ENCODE results near the gene ADAM12. TPM values are rescaled to one million over a fixed set of nuclear protein-coding genes. Genes with fewer than 3 reads are reported as not detected.

ADAM12 gene
- total RNA-seq, 3 donors from 2014 or later (not counting 1 experiment from before 2014, with no cell fraction given) = 1.6 to 1.9 (median 1.8) TPM

DNA sequence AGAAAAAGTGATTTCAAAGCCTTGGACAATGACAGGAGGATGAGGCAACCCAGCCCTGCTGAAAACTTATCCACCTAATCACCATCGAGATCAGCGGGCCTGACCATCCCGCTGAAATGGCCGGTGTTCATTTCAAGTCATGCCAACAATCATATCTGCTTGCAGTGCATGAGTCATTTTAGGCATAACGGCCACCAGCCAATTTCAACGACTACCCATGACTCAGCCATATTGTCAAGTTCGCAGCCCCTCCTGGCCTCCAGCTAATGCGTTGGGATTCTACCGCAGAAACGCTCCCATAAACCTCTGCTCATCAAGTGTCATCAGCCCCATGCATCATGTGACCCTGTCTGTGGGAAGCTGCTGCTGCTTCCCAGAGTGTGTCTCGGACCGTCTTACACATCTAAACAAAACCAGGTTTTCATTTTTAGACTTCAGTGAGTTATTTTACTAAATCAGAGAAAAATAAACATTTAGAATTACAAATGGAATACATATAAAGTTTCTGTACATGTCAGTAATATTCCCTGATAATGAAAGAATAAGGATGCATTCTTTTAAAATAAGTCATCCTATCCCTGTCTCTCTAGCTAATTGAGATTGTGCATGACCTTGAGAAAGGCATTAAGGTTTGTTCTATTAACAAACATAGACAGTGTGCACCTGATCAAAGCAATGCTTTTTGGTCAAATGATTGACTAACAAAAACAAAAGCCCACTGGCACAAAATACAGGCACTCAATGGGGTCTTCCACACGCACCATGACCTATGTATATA is 188.9 kb downstream of the ADAM12 start:
- intact Hi-C loops (cut with micrococcal nuclease) = no loop called here
- H3K36me3 ChIP-seq (ENCODE audit: control insufficient read depth, insufficient read depth, low read length) = no peaks in the 10 kb centered on the region
- H3K9me3 Mint-ChIP-seq = no peaks in the 10 kb centered on the region
- H3K4me1 ChIP-seq (ENCODE audit: control insufficient read depth, insufficient read depth, low read length) = no peaks in the 10 kb centered on the region
- H3K4me1 Mint-ChIP-seq = no peaks in the 10 kb centered on the region
- no peak overlapping the region for H3K27ac ChIP-seq (ENCODE audit: low read length)
- no peaks in the 10 kb centered on the region for H3K9me3 ChIP-seq (ENCODE audit: control insufficient read depth, insufficient read depth, low read length)
- H3K27me3 ChIP-seq (ENCODE audit: control insufficient read depth, insufficient read depth, low read length) = no peaks in the 10 kb centered on the region
- peaks cover 10 to 12% of the 10 kb centered on the region in 2 donors for H3K27me3 Mint-ChIP-seq (ENCODE audit: low read depth in 2 of 2)
- H3K36me3 Mint-ChIP-seq = no peaks in the 10 kb centered on the region
- no peak overlapping the region for H3K4me3 ChIP-seq (ENCODE audit: low read length)
- 95% methylated on average over 11 of the region's 13 CpGs for WGBS (ENCODE audit: insufficient coverage)
- ATAC-seq (no peak), DNase-seq (no peak)
- TF ChIP-seq CTCF (IDR thresholded peaks at IDR 0.05) = no peak
- H3K4me3 Mint-ChIP-seq = no peak overlapping the region
- no peak overlapping the region for H3K27ac Mint-ChIP-seq

DNA sequence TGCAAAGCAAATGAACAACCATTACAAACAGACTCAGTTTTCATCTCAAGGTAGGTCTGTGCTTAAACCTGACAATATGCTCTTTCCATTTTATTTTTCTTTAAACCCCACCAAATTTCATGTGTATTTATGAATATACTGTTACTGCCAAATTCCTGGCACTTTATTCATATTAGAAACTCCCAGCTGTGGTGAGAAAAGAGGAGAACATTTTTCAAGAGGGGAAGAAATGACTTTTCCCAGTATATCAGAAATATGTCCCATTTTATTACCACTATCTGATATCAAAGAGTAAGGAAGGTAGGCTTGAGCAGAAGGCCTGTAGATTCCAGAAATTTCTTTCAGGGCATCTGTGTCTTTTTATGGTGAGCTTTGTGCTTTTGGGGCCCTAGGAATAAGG is 189.6 kb downstream of the ADAM12 start:
- Mint-ChIP-seq H3K4me1 (no peaks in the 10 kb centered on the region), H3K4me3 (no peak overlapping the region), H3K36me3 (no peaks in the 10 kb centered on the region), H3K9me3 (no peaks in the 10 kb centered on the region), H3K27ac (no peak overlapping the region), H3K27me3 (ENCODE audit: low read depth in 2 of 2) (peaks cover 10 to 12% of the 10 kb centered on the region in 2 donors)
- H3K4me1 ChIP-seq (ENCODE audit: control insufficient read depth, insufficient read depth, low read length) = no peaks in the 10 kb centered on the region
- no peak for TF ChIP-seq CTCF (IDR thresholded peaks at IDR 0.05)
- ATAC-seq = no peak
- H3K27me3 ChIP-seq (ENCODE audit: control insufficient read depth, insufficient read depth, low read length) = no peaks in the 10 kb centered on the region
- DNase-seq = no peak
- no peak overlapping the region for H3K27ac ChIP-seq (ENCODE audit: low read length)
- intact Hi-C loops (cut with micrococcal nuclease) = no loop called here
- H3K9me3 ChIP-seq (ENCODE audit: control insufficient read depth, insufficient read depth, low read length) = no peaks in the 10 kb centered on the region
- H3K4me3 ChIP-seq (ENCODE audit: low read length) = no peak overlapping the region
- no peaks in the 10 kb centered on the region for H3K36me3 ChIP-seq (ENCODE audit: control insufficient read depth, insufficient read depth, low read length)

DNA sequence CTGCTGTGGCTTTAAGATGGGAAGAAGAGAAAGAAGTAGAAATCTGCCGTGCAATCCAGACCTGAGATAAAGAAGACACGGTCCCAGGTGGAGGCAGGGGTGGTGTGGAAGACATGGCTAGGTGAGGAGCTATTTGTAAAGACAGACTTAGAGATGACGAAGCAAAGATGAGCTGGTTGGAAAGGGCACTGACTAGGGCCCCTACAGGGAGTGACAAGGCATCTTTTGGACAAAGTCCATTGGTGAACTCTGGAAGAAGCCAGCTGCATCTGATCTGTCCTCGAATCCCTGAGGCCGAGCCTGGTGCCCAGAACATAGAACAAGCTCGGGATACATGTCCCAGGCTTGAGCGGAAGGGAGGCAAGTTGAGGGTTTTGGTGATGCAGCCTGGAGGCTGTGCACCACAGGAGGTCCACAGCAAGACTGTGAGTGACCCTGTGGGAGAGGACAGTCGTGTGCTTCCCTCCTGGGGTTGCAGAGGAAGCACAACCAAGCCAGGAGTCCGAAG is 191.2 kb downstream of the ADAM12 start:
- intact Hi-C loops (cut with micrococcal nuclease) = no loop called here
- no peak for ATAC-seq
- H3K4me3 Mint-ChIP-seq = no peak overlapping the region

More for the DNA sequence above, 191.2 kb downstream of the ADAM12 start:
- Mint-ChIP-seq H3K27ac (no peak overlapping the region), H3K27me3 (ENCODE audit: low read depth in 2 of 2) (peaks cover 10 to 12% of the 10 kb centered on the region in 2 donors), H3K36me3 (no peaks in the 10 kb centered on the region), H3K9me3 (no peaks in the 10 kb centered on the region), H3K4me1 (no peaks in the 10 kb centered on the region)
- no peak for TF ChIP-seq CTCF (IDR thresholded peaks at IDR 0.05)
- no peak overlapping the region for H3K27ac ChIP-seq (ENCODE audit: low read length)
- no peaks in the 10 kb centered on the region for H3K4me1 ChIP-seq (ENCODE audit: control insufficient read depth, insufficient read depth, low read length)
- no peaks in the 10 kb centered on the region for H3K36me3 ChIP-seq (ENCODE audit: control insufficient read depth, insufficient read depth, low read length)
- no peak for DNase-seq
- H3K27me3 ChIP-seq (ENCODE audit: control insufficient read depth, insufficient read depth, low read length) = no peaks in the 10 kb centered on the region
- WGBS (ENCODE audit: insufficient coverage) = 82% methylated on average over 9 of the region's 9 CpGs
- H3K4me3 ChIP-seq (ENCODE audit: low read length) = no peak overlapping the region
- no peaks in the 10 kb centered on the region for H3K9me3 ChIP-seq (ENCODE audit: control insufficient read depth, insufficient read depth, low read length)
